HG03432 (cell line): ENCODE data around the gene HOXB3.
A peak's percentile ranks its signal among the peaks of the same experiment; 100 is the strongest.

Source experiments
- ATAC-seq: cut with Tn5 transposase; IDR thresholded peaks from one replicate; pipeline ENCODE4 v1.9.1; 2021; ENCODE audit warnings: mild to moderate bottlenecking, moderate library complexity; ENCODE audit not compliant: unreplicated experiment

HOXB3 gene

DNA sequence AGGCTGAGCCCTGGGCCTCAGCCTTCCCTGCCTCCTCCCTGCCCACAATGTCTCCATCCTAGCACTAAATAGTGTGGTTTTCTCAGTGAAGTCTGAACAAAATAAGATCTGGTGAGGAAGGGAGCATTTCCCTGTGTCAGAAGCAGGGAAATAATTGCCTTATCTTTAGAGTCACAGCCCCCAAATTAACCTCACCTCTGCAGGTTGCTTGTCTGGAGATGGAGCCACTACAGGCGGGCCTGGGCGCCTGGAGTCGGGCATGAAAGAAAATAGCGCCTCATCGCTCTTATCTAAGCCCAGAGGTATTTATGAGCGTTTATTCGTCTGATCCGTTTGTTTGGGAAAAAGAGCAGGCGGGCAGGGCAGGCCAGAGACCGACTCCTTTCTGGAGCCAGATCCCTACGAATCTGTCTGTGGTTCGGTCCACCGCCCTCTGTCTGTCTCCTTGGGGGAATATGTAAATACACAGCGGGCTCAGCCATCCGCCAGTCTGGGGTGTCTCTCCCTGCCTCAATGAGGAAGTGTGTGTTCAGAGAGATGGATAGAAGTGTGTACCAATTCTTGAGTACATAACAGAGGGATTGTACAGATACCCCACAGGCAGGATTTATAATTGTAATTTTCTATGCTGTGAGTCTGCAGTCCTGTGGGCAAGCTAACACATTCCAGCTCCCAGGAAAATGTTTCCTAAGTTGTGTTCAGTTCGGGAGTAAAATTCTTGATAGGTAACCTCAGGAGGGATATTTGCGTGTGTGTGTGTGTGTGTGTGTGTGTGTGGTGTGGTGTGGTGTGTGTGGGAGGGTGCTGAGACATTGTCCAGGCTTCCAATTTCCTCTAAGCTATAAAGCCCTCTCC lies 10.4 kb upstream of the HOXB3 start:
- no peak for ATAC-seq

GRCh38 chr17:48599354-48599753 lies 9.3 kb upstream of the HOXB3 start:
- no peak for ATAC-seq

- no peak for ATAC-seq
Measured at GRCh38 chr17:48598736-48599135, 8.7 kb upstream of the HOXB3 start.

DNA sequence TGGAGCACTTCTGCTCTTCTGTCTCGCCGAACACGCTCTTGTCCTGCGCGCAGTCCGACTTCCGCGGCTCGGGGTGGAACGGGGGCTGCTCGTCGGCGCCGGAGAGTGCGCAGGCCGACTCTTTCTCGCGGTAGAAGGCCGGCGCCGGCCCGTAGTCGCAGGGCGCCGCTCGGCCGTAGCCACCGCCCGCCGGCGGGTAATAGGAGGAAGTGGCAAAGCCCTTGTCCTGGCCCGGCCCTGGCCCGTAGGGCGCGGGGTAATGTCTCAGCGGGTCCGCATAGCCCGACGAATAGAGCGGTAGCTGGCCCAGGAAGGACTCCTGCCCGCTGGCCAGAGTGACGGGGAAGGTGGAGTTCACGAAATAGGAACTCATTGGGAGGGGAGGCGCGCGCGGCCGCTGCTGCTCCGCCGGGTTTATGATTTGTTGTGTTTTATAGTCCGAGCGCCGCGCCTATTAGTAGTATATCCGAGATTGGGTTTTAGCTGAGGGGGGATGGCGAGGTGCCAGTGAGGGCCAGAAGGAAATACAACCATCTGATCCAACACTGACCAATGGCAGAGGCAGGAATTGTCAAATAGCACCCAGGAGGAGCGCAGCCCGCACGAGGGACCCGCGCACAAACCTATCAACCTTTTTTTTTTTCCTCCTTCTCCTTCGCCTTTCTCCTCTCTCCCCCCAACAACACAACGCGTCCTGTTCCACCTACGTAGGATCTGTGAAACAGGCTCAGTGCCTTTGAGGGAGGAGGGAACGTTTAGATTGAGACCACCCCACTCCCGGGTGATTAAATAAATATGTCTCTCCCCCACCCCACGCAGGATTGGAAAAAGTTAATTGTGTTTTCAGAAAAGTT lies 8.0 kb upstream of the HOXB3 start:
- peak; percentile 36 for ATAC-seq

DNA sequence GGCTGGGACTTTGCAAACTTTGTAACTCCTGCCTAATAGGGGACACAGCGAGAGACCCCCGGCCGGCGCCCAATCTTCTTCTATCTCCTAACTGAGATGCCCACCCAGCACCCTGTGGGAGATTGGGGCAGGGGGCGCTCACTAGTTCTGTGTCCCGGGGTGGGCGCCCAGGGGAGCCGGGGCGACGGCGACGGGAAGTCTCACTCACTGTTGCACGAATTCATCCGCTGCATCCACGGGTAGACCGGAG lies 7.4 kb upstream of the HOXB3 start:
- no peak for ATAC-seq

DNA sequence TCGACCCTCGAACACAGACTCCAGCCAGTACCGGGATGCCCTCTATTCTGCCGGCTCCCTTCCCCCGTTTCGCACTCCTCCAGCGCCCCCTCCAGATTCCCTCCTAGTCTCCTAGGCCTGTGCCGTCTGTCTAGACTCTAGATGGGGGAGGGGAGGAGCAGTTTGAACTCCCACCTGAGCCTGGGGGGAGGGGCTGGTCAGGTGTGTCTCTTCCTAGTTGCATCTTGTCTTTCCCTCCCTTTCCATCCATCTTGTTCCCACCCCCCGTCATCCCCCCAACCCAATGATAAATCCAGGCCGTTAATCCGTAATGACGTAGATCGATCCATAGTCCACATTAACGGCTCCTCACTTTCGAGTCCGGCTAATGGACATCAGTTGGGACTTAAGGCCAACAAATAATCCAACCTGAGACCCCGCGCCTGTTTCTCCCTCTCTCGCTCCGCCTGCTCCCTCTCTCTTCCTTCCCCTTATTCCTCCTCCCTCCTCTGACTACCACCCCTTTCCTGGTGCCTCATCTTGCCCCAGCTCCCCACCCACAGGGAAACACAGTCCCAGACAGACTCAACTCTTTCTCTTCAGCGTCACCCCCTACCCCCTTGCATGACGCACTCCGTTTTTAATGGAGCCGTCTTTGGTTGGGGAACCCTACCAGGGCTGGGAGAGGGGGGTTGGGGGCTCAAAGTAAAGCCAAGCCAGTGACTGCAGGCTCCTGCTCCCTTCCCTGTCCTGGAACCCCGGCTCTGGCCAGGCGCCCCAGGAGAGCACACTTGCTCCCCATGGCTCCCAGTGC lies 6.9 kb upstream of the HOXB3 start:
- no peak for ATAC-seq

GRCh38 chr17:48596000-48596734 lies 6.1 kb upstream of the HOXB3 start:
- ATAC-seq = no peak

GRCh38 chr17:48595278-48595999 lies 5.4 kb upstream of the HOXB3 start:
- no peak for ATAC-seq

- ATAC-seq = no peak
Measured at GRCh38 chr17:48594538-48595277, 4.7 kb upstream of the HOXB3 start.

- no peak for ATAC-seq
Measured at GRCh38 chr17:48593840-48594537, 3.9 kb upstream of the HOXB3 start.

DNA sequence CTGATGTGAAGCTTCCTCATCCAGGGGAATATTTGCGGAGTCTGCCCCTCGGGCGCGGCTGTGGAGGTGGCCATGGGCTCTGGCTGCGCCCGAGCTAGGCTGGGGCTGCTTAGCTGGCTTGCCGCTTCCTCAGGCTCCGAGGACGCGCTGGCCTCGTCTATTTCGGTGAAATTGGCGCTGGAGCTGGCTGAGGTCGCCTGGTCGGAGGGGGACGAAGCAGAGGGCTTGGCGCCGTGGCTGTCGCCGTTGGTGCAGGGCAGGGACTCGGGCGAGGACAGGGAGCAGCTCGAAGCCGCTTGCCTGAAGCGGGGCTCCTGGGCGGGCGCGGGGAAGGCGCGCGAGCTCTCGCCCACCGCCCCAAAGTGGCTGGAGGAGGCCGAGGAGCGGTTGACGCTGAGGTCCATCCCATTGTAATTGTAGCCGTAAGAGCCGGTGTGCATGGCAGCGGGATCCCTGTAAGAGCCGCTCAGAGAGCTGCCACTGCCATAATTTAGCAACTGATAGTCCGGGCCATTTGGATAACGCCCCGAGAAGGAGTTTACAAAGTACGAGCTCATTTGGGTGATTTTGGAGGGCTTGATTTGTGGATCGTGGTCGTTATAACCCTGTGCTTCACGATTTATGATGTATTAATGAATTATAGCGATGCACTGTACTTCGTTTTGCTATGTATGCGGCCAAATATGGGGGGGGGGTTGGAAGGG lies 3.2 kb upstream of the HOXB3 start, which contains the start of gene HOXB5:
Gene HOXB5, minus strand, starts transcription at position 654 of the 704 bp plus-strand sequence. Its CDS starts 97 bp downstream, at position 557.
- no peak for ATAC-seq

- no peak for ATAC-seq
Measured at GRCh38 chr17:48592577-48592976, 2.5 kb upstream of the HOXB3 start.

DNA sequence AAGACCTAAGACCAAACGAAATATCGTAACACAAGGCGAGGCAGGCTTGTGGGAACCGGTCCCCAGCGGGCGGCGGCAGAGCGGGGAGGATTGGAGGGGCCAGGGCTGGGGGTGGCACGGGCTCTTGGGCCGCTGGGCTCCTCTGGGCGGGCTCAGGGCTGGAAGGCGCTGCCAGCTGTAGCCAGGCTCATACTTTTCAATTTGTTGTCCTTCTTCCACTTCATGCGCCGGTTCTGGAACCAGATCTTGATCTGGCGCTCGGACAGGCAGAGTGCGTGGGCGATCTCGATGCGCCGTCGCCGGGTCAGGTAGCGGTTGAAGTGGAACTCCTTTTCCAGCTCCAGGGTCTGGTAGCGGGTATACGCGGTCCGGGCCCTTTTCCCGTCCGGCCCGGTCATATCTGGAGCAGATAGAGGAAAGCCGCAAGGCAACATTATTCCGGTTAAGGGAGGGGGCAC lies 2.0 kb upstream of the HOXB3 start:
- no peak for ATAC-seq

- ATAC-seq = no peak
Measured at GRCh38 chr17:48591255-48592056, 1.4 kb upstream of the HOXB3 start.

DNA sequence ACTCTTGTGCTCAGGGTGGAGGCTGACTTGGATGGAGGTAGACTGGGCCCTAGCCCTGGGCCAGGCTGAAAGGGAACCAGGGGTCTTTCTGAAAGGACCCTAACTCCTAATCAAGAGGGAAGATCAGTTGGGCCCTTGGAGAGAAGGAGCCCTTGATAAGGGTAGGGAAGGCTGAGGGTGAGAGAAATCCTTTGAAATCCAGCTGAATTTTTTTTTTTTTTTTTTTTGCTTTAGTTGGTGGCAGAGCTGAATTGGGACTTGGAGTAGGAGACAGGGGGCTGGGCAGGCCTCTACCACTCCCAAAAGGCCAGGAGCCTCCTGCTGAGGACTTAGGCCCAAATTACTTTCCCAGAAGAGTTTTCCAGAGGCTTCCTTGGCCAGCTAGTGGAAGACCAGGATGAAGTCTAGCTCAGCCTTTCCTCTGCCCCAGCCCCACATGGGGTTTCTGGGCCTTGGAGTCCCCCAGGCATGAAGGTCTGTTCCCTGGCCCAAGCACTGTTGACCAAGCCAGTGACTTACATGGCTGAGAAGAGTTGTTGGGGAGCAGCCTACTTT lies 643 bp upstream of the HOXB3 start:
- no peak for ATAC-seq

DNA sequence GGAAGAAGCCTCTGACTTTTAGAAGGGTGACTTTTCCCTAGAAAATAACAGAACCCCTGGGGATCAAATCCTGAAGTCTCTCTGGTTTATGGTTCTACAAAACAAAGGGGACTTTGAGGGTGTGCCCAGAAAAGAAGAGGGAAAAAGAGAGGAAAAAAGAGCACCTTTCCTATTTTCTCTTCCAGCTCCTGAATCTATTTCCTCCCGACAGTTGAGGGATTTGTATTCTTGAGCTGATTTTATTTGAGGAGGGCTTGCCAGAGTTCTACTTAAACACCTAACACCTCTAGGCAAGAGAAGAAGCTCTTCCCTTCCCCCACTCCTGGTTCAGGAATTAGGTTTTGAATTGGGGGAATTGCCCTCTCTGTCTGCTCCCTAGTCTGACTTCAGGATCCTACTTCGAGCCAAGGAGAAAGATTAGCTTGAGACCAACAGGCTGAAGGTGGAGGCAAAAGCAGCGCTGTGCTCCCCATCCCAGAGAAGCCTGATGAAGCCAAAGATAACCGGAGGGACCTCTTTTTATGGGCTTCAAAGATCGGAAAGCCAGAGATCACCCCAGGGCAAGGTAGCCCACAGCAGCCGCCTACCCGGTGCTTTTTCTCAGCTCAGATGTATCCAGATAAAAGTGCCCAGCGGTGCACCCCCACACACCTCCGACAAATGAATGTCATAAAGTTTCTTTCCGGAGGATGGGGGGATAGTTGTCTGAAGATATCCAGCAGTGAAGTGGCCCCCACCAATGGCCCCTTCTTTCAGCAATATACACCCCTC lies 796 bp downstream of the HOXB3 start:
- no peak for ATAC-seq
